Ishikawa (cell line): ENCODE results near the gene GINS2.

Experiments used
- CEBPB ChIP-seq: IDR thresholded peaks from 2 replicates; pipeline ENCODE4 v1.6.1; 2012
- CREB1 ChIP-seq: IDR thresholded peaks from 2 replicates; pipeline ENCODE4 v1.6.1; 2012; ENCODE audit warnings: low read depth
- EGR1 ChIP-seq: IDR thresholded peaks from 2 replicates; pipeline ENCODE4 v1.6.1; 2012
- EP300 ChIP-seq: IDR thresholded peaks from 2 replicates; pipeline ENCODE4 v1.6.1; 2012; ENCODE audit warnings: borderline replicate concordance
- FOXM1 ChIP-seq: IDR thresholded peaks from 2 replicates; pipeline ENCODE4 v1.6.1; 2012; ENCODE audit warnings: low read depth, borderline replicate concordance
- NFIC ChIP-seq: IDR thresholded peaks from 2 replicates; pipeline ENCODE4 v1.6.1; 2012
- RAD21 ChIP-seq: IDR thresholded peaks from 2 replicates; pipeline ENCODE4 v1.6.1; 2012; ENCODE audit warnings: low read depth
- TAF1 ChIP-seq: IDR thresholded peaks from 2 replicates; pipeline ENCODE4 v1.6.1; 2012; ENCODE audit warnings: low read depth, mild to moderate bottlenecking
- TCF12 ChIP-seq: IDR thresholded peaks from 2 replicates; pipeline ENCODE4 v1.6.1; 2012; ENCODE audit warnings: low read depth
- TEAD4 ChIP-seq: IDR thresholded peaks from 2 replicates; pipeline ENCODE4 v1.6.1; 2012
- YY1 ChIP-seq: IDR thresholded peaks from 2 replicates; pipeline ENCODE4 v1.6.1; 2012; ENCODE audit warnings: low read depth
- ZBTB7A ChIP-seq: IDR thresholded peaks from 2 replicates; pipeline ENCODE4 v1.6.1; 2012; ENCODE audit warnings: low read depth
- TF ChIP-seq, protein P1 (sequence below): IDR thresholded peaks from 2 replicates; pipeline ENCODE4 v1.6.1; 2012; ENCODE audit warnings: low read depth, mild to moderate bottlenecking
- TF ChIP-seq, protein P2 (sequence below): IDR thresholded peaks from 2 replicates; pipeline ENCODE4 v1.6.1; 2012
- TF ChIP-seq, protein P3 (sequence below): IDR thresholded peaks from 2 replicates; pipeline ENCODE4 v1.6.1; 2012

The GINS2 gene

DNA sequence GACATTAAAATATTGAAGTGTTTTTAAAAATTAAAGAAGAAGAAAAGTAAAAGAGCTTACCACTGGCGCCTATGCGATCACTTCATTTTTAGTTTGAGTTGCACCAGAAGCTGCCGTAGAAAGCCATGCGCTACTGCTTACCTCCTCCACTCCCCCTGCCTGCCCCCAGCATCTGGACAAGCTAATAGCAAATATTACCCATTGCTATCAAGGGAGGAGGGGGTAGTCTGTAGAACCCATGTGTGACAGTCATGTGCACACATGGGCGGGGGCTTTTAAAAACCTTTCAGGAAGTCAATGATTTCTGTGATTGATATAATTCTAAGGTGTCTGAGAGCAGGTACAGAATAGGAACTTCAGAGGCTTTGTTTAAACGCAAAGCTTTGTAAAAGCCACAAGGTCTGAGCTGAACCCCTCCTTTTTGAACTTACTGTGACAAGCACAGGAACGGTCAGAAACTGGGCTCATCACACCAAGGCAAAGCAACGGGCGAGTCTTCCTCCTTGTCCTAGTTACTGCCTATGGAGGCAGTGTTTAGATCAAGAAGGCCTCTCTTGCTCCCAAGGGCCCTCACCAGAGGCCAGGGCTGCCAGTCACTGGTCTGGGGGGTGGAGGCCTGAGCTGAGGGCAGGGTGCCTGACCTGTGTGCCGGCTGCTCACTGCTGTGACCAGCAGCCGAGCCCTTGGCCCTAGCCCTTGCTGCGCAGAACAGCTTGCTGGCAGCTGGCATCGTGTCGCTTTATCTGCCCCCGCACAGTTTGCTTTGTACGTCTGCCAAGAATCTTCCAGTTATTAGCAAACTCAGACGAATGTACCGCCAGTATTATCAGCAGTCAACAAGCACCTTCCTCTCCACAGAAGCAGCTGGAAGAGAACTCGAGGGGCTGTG is 15.0 kb downstream of the GINS2 start:
- TF ChIP-seq, protein P1, sequence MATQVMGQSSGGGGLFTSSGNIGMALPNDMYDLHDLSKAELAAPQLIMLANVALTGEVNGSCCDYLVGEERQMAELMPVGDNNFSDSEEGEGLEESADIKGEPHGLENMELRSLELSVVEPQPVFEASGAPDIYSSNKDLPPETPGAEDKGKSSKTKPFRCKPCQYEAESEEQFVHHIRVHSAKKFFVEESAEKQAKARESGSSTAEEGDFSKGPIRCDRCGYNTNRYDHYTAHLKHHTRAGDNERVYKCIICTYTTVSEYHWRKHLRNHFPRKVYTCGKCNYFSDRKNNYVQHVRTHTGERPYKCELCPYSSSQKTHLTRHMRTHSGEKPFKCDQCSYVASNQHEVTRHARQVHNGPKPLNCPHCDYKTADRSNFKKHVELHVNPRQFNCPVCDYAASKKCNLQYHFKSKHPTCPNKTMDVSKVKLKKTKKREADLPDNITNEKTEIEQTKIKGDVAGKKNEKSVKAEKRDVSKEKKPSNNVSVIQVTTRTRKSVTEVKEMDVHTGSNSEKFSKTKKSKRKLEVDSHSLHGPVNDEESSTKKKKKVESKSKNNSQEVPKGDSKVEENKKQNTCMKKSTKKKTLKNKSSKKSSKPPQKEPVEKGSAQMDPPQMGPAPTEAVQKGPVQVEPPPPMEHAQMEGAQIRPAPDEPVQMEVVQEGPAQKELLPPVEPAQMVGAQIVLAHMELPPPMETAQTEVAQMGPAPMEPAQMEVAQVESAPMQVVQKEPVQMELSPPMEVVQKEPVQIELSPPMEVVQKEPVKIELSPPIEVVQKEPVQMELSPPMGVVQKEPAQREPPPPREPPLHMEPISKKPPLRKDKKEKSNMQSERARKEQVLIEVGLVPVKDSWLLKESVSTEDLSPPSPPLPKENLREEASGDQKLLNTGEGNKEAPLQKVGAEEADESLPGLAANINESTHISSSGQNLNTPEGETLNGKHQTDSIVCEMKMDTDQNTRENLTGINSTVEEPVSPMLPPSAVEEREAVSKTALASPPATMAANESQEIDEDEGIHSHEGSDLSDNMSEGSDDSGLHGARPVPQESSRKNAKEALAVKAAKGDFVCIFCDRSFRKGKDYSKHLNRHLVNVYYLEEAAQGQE = no peak
- no peak for TF ChIP-seq CEBPB
- TF ChIP-seq TCF12 = no peak
- TF ChIP-seq NFIC = no peak
- no peak for TF ChIP-seq EP300
- no peak for TF ChIP-seq YY1
- no peak for TF ChIP-seq TAF1
- no peak for TF ChIP-seq TEAD4
- no peak for TF ChIP-seq FOXM1
- no peak for TF ChIP-seq ZBTB7A
- TF ChIP-seq, protein P2, sequence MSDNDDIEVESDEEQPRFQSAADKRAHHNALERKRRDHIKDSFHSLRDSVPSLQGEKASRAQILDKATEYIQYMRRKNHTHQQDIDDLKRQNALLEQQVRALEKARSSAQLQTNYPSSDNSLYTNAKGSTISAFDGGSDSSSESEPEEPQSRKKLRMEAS = no peak
- TF ChIP-seq EGR1 = no peak
- TF ChIP-seq, protein P3, sequence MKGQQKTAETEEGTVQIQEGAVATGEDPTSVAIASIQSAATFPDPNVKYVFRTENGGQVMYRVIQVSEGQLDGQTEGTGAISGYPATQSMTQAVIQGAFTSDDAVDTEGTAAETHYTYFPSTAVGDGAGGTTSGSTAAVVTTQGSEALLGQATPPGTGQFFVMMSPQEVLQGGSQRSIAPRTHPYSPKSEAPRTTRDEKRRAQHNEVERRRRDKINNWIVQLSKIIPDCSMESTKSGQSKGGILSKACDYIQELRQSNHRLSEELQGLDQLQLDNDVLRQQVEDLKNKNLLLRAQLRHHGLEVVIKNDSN = no peak
- no peak for TF ChIP-seq CREB1

DNA sequence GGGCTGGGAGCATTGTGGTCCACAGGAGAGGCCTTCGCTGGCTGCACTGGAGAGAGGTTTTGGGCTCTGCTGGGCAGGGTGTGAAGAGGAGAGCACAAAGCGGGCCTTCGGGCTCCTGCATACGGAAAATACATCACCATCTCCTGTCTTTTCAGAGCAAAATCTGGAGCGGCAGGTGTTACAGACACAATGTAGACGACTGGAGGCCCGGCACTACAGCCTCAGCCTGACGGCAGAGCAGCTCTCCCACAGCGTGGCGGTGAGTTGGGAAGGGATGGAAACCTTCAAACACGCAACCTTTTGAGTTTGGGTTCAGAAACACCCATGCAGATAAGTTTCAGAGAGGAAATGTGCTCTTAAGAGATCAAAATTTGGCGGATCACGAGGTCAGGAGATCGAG is 17.9 kb downstream of the GINS2 start:
- no peak for TF ChIP-seq EGR1
- no peak for TF ChIP-seq NFIC
- no peak for TF ChIP-seq RAD21
- TF ChIP-seq FOXM1 = no peak
- TF ChIP-seq EP300 = no peak
- TF ChIP-seq ZBTB7A = no peak
- no peak for TF ChIP-seq YY1
- no peak for TF ChIP-seq CREB1
- TF ChIP-seq TCF12 = no peak
- TF ChIP-seq TEAD4 = no peak

DNA sequence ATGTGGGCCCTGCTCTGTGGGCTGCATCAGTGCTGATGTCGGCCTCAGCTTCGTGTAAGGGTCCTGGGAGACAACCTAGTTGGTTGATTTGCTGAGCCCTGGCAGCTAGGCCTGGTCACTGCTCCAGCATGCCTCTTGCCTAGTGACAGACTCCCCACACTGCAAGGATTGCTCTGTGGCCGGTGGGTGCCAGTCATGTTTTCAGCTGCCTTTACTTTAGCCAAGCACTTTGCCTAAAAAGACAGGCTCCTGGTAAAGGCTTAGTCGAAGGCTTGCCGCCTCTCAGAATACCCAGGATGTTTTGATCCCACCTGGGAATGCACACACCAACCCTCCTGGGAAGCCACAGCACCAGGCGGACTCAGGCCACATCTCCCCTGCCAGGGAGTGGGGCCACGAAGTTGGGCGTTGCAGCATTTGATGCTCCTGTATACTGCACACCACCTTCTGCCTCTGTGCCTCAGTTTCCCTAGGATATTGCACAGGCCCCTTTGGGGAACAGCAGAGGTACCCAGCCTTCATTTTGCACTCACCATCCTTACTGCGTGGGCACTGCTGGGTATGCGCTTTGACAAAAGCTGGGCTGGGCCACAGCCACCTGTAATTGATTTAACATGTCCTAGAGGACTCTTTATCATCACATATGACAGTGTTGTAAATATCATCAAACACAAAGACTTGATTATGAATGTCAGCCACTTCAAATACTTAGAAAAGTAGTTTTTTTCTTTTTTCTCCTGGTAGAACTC is 19.9 kb downstream of the GINS2 start:
- TF ChIP-seq, protein P2 = no peak

DNA sequence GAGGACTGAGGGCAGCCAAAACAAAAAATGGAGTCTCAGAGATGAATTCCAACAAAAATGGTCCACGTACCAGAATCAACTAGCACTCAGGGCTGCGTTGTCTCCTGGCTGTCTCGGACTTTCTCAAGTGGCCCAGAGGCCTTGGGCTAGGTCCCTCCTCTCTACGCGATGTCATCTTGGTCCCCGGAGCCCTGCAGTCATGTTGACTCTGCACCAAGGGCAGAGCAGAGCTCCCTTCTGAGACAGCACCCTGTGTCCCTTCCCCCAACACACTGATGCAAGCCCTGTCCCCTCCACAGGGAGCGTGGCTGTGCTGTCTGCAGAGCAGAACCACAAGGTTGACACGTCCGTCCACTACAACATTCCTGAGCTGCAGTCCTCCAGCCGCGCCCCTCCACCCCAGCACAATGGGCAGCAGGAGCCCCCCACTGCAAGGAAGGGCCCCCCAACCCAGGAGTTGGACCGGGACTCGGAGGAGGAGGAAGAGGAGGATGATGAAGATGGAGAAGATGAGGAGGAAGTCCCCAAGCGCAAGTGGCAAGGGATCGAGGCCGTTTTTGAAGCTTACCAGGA is 20.8 kb downstream of the GINS2 start:
- no peak for TF ChIP-seq CEBPB

DNA sequence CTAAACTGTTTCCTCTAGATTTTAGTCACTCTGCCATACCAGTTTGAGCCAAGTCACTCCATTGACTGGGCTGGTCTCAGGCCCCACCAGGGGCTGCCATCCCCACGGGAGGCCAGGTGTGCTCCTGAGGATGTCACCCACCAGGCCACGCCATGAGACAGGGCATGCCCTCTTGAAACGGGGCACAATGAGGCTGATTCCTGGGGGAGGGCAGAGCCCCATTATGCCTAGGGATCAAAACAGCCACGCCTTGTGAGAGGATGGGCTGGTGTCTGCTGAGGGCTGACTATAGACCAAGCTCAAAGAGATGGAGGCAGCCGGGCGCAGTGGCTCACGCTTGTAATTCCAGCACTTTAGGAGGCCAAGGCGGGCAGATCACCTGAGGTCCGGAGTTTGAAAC is 21.5 kb downstream of the GINS2 start:
- no peak for TF ChIP-seq CREB1
- TF ChIP-seq TEAD4 = no peak
- TF ChIP-seq TAF1 = no peak
- TF ChIP-seq TCF12 = no peak
- no peak for TF ChIP-seq CEBPB
- TF ChIP-seq, protein P1 = no peak
- no peak for TF ChIP-seq RAD21
- no peak for TF ChIP-seq ZBTB7A
- no peak for TF ChIP-seq YY1
- TF ChIP-seq EP300 = no peak
- no peak for TF ChIP-seq EGR1
- no peak for TF ChIP-seq FOXM1
- TF ChIP-seq, protein P2 = no peak
- TF ChIP-seq NFIC = no peak
- TF ChIP-seq, protein P3 = no peak
